ENCODE measurements around the gene DPEP2.

DNA sequence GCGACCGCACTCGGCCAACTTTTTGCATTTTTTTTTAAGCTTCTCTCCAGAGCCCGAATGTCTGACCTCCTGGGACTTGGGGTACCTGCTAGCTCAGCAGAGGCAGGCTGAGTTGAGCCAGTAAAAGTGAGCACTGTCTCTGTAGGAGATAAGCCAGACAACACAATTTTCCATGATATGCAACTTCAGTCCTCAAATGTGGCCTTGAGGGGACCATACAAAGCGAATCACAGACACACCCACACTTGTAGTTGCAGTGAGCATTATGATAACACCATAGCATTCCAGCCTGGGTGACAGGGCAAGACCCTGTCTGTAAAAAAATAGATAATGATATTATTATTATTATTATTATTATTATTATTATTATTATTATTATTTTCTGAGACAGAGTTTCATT lies 2.6 kb downstream of the DPEP2 start:
- TF ChIP-seq, protein P1, sequence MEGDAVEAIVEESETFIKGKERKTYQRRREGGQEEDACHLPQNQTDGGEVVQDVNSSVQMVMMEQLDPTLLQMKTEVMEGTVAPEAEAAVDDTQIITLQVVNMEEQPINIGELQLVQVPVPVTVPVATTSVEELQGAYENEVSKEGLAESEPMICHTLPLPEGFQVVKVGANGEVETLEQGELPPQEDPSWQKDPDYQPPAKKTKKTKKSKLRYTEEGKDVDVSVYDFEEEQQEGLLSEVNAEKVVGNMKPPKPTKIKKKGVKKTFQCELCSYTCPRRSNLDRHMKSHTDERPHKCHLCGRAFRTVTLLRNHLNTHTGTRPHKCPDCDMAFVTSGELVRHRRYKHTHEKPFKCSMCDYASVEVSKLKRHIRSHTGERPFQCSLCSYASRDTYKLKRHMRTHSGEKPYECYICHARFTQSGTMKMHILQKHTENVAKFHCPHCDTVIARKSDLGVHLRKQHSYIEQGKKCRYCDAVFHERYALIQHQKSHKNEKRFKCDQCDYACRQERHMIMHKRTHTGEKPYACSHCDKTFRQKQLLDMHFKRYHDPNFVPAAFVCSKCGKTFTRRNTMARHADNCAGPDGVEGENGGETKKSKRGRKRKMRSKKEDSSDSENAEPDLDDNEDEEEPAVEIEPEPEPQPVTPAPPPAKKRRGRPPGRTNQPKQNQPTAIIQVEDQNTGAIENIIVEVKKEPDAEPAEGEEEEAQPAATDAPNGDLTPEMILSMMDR (IDR thresholded peaks at IDR 0.05; ENCODE audit: poor library complexity), result no peak
- no peak for TF ChIP-seq EZH2 (IDR thresholded peaks at IDR 0.05; ENCODE audit: borderline replicate concordance)

Data from hepatocyte (in vitro differentiated cells).